Measurements from ENCODE around the gene AMFR. TPM values are rescaled to one million over a fixed set of nuclear protein-coding genes. Genes with fewer than 3 reads are reported as not detected.
A peak's percentile ranks its signal among the peaks of the same experiment; 100 is the strongest.

Gene AMFR
- total and polyA plus RNA-seq, 4 donors = 43.3 to 309 (median 98.4) TPM

DNA sequence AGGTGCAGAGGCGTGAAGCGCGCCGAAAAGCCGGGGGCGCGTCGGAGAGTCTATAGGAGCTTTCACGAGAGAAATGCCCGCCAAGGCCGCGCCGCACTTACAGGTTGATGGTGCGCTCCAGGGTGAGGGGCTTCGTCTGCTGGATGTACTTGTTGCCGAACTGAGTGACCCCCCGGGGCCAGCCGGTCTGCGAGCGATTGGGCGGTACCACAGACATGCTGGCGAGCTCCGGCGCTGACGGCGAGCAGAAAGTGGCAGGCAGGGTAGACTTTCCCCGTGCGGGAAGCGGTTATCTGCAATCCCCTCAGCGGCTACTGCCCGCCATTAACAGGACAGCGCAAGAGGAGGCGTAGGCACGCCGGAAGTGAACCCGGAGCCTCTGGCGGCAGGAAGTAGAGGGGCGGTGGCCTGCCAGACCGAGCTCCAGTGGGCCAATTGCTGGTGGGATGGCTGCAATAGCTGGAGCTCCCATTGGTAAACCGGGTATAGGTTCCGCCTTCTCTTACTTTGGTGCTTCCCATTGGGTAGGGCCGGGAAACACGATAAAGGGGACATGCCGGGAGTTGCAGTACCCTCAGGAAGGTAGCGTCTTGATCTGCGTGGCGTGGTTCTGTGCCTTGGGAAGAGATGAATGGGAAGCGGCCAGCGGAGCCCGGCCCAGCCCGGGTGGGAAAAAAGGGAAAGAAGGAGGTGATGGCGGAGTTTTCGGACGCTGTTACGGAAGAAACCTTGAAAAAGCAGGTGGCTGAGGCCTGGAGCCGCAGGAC, 25.8 kb upstream of the AMFR start, which contains the start of the genes NUDT21 and OGFOD1 (continued):
- TF ChIP-seq YY1 (IDR thresholded peaks at IDR 0.05) = peak; percentile 98

DNA sequence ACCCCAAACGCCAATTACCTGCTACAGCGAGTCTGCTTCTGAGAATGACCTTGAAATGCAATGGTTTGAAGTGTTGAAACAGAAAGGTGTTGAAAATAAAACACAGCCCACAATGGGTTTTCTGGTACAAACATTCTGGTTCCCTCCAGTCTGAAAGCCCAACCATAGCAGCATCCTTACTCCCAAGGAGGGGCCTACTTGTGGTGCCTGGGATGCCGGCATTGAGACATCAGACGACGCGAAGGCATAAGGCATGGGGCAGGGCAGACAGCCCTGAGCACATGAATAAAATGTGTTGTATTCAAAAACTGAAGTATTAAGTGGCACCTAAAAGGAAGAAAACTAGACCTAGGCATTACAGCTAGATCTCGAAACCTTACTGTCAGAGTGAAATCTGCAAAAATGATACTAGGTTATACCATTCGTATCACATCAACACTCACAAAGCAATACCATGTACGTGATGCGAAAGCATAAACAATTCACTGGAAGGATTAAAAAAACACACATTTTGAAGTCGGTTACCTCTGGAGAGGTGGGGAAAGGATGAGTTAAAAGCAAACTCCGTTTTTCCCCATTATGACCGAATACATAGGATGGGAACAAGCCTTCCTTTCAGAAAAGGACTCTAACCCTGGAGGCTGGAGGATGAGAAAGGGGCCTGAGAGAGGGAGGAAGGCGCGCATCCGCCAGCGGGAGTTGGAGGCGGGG, 25.1 kb upstream of the AMFR start:
- Histone ChIP-seq H3K27ac (ENCODE audit: low read depth in 1 of 2, low read length in 2 of 2) (peak overlapping the region; percentile 25 to 90), H3K9me3 (ENCODE audit: control insufficient read depth in 4 of 4, low read length in 3 of 4) (no peaks in the 10 kb centered on the region), H3K4me1 (ENCODE audit: control insufficient read depth in 4 of 4, insufficient read depth in 4 of 4, low read length in 3 of 4) (peaks cover 9 to 25% (median 22%) of the 10 kb centered on the region in 4 donors), H3K27me3 (ENCODE audit: control insufficient read depth in 4 of 4, insufficient read depth in 4 of 4, low read length in 3 of 4) (no peaks in the 10 kb centered on the region), H3K9ac (ENCODE audit: low read depth in 1 of 2, low read length in 2 of 2) (peak overlapping the region; percentile 58 to 90), H3K4me3 (ENCODE audit: low read depth in 1 of 3, low read length in 3 of 3) (peak overlapping the region; percentile 79 to 99 (median 83)), H3K36me3 (ENCODE audit: control insufficient read depth in 4 of 4, insufficient read depth in 3 of 4, low read depth in 1 of 4, low read length in 3 of 4) (peaks cover 8 to 25% (median 15%) of the 10 kb centered on the region in 4 donors)
- DNase-seq (ENCODE audit: low spot score) = no peak
- WGBS = 15% methylated on average over 18 of the region's 18 CpGs
- TF ChIP-seq, protein P1, sequence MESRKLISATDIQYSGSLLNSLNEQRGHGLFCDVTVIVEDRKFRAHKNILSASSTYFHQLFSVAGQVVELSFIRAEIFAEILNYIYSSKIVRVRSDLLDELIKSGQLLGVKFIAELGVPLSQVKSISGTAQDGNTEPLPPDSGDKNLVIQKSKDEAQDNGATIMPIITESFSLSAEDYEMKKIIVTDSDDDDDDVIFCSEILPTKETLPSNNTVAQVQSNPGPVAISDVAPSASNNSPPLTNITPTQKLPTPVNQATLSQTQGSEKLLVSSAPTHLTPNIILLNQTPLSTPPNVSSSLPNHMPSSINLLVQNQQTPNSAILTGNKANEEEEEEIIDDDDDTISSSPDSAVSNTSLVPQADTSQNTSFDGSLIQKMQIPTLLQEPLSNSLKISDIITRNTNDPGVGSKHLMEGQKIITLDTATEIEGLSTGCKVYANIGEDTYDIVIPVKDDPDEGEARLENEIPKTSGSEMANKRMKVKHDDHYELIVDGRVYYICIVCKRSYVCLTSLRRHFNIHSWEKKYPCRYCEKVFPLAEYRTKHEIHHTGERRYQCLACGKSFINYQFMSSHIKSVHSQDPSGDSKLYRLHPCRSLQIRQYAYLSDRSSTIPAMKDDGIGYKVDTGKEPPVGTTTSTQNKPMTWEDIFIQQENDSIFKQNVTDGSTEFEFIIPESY (IDR thresholded peaks at IDR 0.05) = no peak
- TF ChIP-seq, protein P2, sequence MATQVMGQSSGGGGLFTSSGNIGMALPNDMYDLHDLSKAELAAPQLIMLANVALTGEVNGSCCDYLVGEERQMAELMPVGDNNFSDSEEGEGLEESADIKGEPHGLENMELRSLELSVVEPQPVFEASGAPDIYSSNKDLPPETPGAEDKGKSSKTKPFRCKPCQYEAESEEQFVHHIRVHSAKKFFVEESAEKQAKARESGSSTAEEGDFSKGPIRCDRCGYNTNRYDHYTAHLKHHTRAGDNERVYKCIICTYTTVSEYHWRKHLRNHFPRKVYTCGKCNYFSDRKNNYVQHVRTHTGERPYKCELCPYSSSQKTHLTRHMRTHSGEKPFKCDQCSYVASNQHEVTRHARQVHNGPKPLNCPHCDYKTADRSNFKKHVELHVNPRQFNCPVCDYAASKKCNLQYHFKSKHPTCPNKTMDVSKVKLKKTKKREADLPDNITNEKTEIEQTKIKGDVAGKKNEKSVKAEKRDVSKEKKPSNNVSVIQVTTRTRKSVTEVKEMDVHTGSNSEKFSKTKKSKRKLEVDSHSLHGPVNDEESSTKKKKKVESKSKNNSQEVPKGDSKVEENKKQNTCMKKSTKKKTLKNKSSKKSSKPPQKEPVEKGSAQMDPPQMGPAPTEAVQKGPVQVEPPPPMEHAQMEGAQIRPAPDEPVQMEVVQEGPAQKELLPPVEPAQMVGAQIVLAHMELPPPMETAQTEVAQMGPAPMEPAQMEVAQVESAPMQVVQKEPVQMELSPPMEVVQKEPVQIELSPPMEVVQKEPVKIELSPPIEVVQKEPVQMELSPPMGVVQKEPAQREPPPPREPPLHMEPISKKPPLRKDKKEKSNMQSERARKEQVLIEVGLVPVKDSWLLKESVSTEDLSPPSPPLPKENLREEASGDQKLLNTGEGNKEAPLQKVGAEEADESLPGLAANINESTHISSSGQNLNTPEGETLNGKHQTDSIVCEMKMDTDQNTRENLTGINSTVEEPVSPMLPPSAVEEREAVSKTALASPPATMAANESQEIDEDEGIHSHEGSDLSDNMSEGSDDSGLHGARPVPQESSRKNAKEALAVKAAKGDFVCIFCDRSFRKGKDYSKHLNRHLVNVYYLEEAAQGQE (IDR thresholded peaks at IDR 0.05) = no peak
- TF ChIP-seq EGR1 (IDR thresholded peaks at IDR 0.05; ENCODE audit: low read depth in 2 of 2) = no peak
- TF ChIP-seq JUND (IDR thresholded peaks at IDR 0.05) = no peak
- TF ChIP-seq, protein P3, sequence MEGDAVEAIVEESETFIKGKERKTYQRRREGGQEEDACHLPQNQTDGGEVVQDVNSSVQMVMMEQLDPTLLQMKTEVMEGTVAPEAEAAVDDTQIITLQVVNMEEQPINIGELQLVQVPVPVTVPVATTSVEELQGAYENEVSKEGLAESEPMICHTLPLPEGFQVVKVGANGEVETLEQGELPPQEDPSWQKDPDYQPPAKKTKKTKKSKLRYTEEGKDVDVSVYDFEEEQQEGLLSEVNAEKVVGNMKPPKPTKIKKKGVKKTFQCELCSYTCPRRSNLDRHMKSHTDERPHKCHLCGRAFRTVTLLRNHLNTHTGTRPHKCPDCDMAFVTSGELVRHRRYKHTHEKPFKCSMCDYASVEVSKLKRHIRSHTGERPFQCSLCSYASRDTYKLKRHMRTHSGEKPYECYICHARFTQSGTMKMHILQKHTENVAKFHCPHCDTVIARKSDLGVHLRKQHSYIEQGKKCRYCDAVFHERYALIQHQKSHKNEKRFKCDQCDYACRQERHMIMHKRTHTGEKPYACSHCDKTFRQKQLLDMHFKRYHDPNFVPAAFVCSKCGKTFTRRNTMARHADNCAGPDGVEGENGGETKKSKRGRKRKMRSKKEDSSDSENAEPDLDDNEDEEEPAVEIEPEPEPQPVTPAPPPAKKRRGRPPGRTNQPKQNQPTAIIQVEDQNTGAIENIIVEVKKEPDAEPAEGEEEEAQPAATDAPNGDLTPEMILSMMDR (IDR thresholded peaks at IDR 0.05; ENCODE audit: low read depth, low read length, missing input control) = no peak
- TF ChIP-seq, protein P4, sequence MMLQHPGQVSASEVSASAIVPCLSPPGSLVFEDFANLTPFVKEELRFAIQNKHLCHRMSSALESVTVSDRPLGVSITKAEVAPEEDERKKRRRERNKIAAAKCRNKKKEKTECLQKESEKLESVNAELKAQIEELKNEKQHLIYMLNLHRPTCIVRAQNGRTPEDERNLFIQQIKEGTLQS (IDR thresholded peaks at IDR 0.05) = no peak
- TF ChIP-seq RXRA (IDR thresholded peaks at IDR 0.05) = no peak
- TF ChIP-seq TAF1 (conservative IDR thresholded peaks at IDR 0.05) = no peak
- TF ChIP-seq NR2F2 (IDR thresholded peaks at IDR 0.05) = no peak
- TF ChIP-seq HNF4G (IDR thresholded peaks at IDR 0.05) = no peak
- TF ChIP-seq HNF4A (conservative IDR thresholded peaks at IDR 0.05) = no peak
- TF ChIP-seq GABPA (IDR thresholded peaks at IDR 0.05 in 1 of 2, conservative IDR thresholded peaks at IDR 0.05 in 1 of 2) = no peak
- no peak for TF ChIP-seq YY1 (IDR thresholded peaks at IDR 0.05)
- no peak for TF ChIP-seq FOXA2 (IDR thresholded peaks at IDR 0.05)
- TF ChIP-seq SP1 (IDR thresholded peaks at IDR 0.05) = no peak
- TF ChIP-seq RAD21 (IDR thresholded peaks at IDR 0.05) = no peak

All from liver (tissue), 9 donors.